Spleen (tissue), 7 donors: ENCODE measurements around the gene PCDHA7.

ENCODE experiments used
- CTCF ChIP-seq, 11 experiments: fragments of 200-600 bp in 7 of 11; fragments of 450-650 bp in 4 of 11; sonication (generic) in 4 of 11; IDR thresholded peaks in 8 of 11; conservative IDR thresholded peaks in 3 of 11; 1 replicate in 7 of 11; 2 replicates in 4 of 11; pipeline versions ENCODE4 v1.4.0 to v1.8.0; 2016 to 2021; ENCODE audit warnings: antibody characterized with exemption in 11 of 11, inconsistent platforms in 4 of 11, mild to moderate bottlenecking in 1 of 11
- POLR2A ChIP-seq, 3 donors: fragments of 450-650 bp; IDR thresholded peaks; one replicate each; pipeline ENCODE4 v1.5.1; 2017; ENCODE audit warnings: antibody characterized with exemption in 3 of 3, mild to moderate bottlenecking in 1 of 3
- donor health status: DM: no; HTN: no; CAD: no; lungs with moderate emphysema.
- donor health status: DM: no; HTN: no; CAD: no.
- donor health status: DM: no; HTN: no; CAD: no.

- TF ChIP-seq CTCF (IDR thresholded peaks at IDR 0.05 in 8 of 11, conservative IDR thresholded peaks at IDR 0.05 in 3 of 11) (no peak), POLR2A (IDR thresholded peaks at IDR 0.05) (no peak)
Measured at GRCh38 chr5:140794595-140795258, 39.3 kb upstream of the PCDHA7 start, which contains the start of gene PCDHA2.
